ENCODE data around the gene PPM1E.

The PPM1E gene

GRCh38 chr17:58779446-58779845 lies 23.8 kb downstream of the PPM1E start:
- Histone ChIP-seq H3K9me2 (replicated peaks; ENCODE audit: low read depth, low read length) (no peaks in the 10 kb centered on the region), H2AFZ (ENCODE audit: low read length) (no peak overlapping the region), H3K4me3 (ENCODE audit: low read length, poor library complexity, severe bottlenecking) (no peak overlapping the region), H3K9ac (ENCODE audit: low read depth, low read length, poor library complexity, severe bottlenecking) (no peak overlapping the region), H3K4me2 (ENCODE audit: low read depth, low read length, poor library complexity, severe bottlenecking) (no peak overlapping the region), H3K36me3 (ENCODE audit: insufficient read depth, low read length) (no peaks in the 10 kb centered on the region), H3K79me2 (ENCODE audit: insufficient read depth, low read length) (no peaks in the 10 kb centered on the region), H3K4me1 (ENCODE audit: insufficient read depth, low read length, poor library complexity, severe bottlenecking) (no peaks in the 10 kb centered on the region), H3F3A (ENCODE audit: low read depth) (no peaks in the 10 kb centered on the region), H3K9me3 (ENCODE audit: insufficient read depth, low read depth, low read length) (no peaks in the 10 kb centered on the region), H3K27me3 (ENCODE audit: insufficient read depth, low read length, poor library complexity, severe bottlenecking) (no peaks in the 10 kb centered on the region), H4K20me1 (ENCODE audit: insufficient read depth, low read length, poor library complexity, severe bottlenecking) (no peaks in the 10 kb centered on the region)
- TF ChIP-seq CTCF (conservative IDR thresholded peaks at IDR 0.05; ENCODE audit: low read length) (no peak), EZH2phosphoT487 (IDR thresholded peaks at IDR 0.05; ENCODE audit: borderline replicate concordance) (no peak)

- Histone ChIP-seq H3K9me3 (ENCODE audit: insufficient read depth, low read depth, low read length) (no peaks in the 10 kb centered on the region), H3K36me3 (ENCODE audit: insufficient read depth, low read length) (no peaks in the 10 kb centered on the region), H3K4me1 (ENCODE audit: insufficient read depth, low read length, poor library complexity, severe bottlenecking) (no peaks in the 10 kb centered on the region), H3K79me2 (ENCODE audit: insufficient read depth, low read length) (no peaks in the 10 kb centered on the region), H3K9ac (ENCODE audit: low read depth, low read length, poor library complexity, severe bottlenecking) (no peak overlapping the region), H4K20me1 (ENCODE audit: insufficient read depth, low read length, poor library complexity, severe bottlenecking) (no peaks in the 10 kb centered on the region), H3K4me3 (ENCODE audit: low read length, poor library complexity, severe bottlenecking) (no peak overlapping the region), H3F3A (ENCODE audit: low read depth) (no peaks in the 10 kb centered on the region), H3K9me2 (replicated peaks; ENCODE audit: low read depth, low read length) (no peaks in the 10 kb centered on the region), H2AFZ (ENCODE audit: low read length) (no peak overlapping the region), H3K27me3 (ENCODE audit: insufficient read depth, low read length, poor library complexity, severe bottlenecking) (no peaks in the 10 kb centered on the region), H3K4me2 (ENCODE audit: low read depth, low read length, poor library complexity, severe bottlenecking) (no peak overlapping the region)
- TF ChIP-seq EZH2phosphoT487 (IDR thresholded peaks at IDR 0.05; ENCODE audit: borderline replicate concordance) = no peak
- no peak for TF ChIP-seq CTCF (conservative IDR thresholded peaks at IDR 0.05; ENCODE audit: low read length)
These were observed 27.7 kb downstream of the PPM1E start for GRCh38 chr17:58783380-58783779.

- no peak overlapping the region for H3K9ac ChIP-seq (ENCODE audit: low read depth, low read length, poor library complexity, severe bottlenecking)
- TF ChIP-seq CTCF (conservative IDR thresholded peaks at IDR 0.05; ENCODE audit: low read length) (no peak), EZH2phosphoT487 (IDR thresholded peaks at IDR 0.05; ENCODE audit: borderline replicate concordance) (no peak)
- no peak overlapping the region for H2AFZ ChIP-seq (ENCODE audit: low read length)
- H3K4me2 ChIP-seq (ENCODE audit: low read depth, low read length, poor library complexity, severe bottlenecking) = no peak overlapping the region
- H3K27me3 ChIP-seq (ENCODE audit: insufficient read depth, low read length, poor library complexity, severe bottlenecking) = no peaks in the 10 kb centered on the region
- no peaks in the 10 kb centered on the region for H3K36me3 ChIP-seq (ENCODE audit: insufficient read depth, low read length)
- no peaks in the 10 kb centered on the region for H3K9me2 ChIP-seq (replicated peaks; ENCODE audit: low read depth, low read length)
- H4K20me1 ChIP-seq (ENCODE audit: insufficient read depth, low read length, poor library complexity, severe bottlenecking) = no peaks in the 10 kb centered on the region
- no peaks in the 10 kb centered on the region for H3F3A ChIP-seq (ENCODE audit: low read depth)
- no peaks in the 10 kb centered on the region for H3K79me2 ChIP-seq (ENCODE audit: insufficient read depth, low read length)
- H3K9me3 ChIP-seq (ENCODE audit: insufficient read depth, low read depth, low read length) = no peaks in the 10 kb centered on the region
- H3K4me1 ChIP-seq (ENCODE audit: insufficient read depth, low read length, poor library complexity, severe bottlenecking) = no peaks in the 10 kb centered on the region
- H3K4me3 ChIP-seq (ENCODE audit: low read length, poor library complexity, severe bottlenecking) = no peak overlapping the region
These were observed 29.4 kb downstream of the PPM1E start for GRCh38 chr17:58785097-58785496.

Measured in Loucy (cell line).